Eye (tissue), 1 donor: ENCODE measurements around the gene METTL18.
"Not testable (repeated sequence)": the region's sequence is repeated elsewhere in the genome, so short reads cannot be mapped to it uniquely, and the experiment has no call there.

Experiments
- DNase-seq: peaks from one replicate; pipeline ENCODE4 v3.0.0-alpha.2; 2015

The METTL18 gene

GRCh38 chr1:169794530-169795416, at the start of gene METTL18:
Gene METTL18, minus strand, starts transcription at chr1:169794907. Its CDS starts 1,212 bp downstream, at chr1:169793695.
- DNase-seq = peak; percentile 98

DNA sequence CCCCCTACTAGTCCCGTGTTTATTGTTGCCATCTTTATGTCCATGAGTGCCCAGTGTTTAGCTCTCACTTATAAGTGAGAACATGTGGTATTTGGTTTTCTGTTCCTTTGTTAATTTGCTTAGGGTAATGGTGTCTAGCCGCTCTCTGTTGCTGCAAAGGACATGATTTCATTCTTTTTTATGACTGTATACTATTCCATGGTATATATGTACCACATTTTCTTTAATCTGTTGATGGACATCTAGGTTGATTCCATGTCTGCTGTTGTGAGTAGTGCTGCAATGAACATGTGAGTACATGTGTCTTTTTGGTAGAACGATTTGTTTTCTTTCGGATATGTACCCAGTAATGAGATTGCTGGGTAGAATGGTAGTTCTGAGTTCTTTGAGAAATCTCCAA, 44.2 kb upstream of the METTL18 start:
- DNase-seq = no peak

DNA sequence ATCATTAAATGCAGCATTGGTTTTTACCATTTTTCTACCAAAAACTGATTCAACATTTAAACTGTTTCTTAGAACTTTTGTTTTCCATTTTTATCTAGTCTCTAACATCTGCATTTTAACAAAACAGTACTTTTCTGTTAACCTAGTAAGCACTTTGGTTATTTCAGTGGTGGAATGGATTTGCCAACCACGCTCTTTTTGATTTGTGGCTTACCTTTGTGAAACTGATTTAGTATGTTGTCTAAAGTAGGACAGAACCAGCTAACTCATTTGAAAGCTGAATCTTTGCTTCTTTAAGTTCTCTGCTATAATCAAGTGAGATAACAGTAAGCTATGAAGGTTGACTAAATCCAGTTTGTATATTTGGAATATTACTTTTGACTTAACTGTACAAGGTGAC, 41.5 kb upstream of the METTL18 start:
- no peak for DNase-seq

DNA sequence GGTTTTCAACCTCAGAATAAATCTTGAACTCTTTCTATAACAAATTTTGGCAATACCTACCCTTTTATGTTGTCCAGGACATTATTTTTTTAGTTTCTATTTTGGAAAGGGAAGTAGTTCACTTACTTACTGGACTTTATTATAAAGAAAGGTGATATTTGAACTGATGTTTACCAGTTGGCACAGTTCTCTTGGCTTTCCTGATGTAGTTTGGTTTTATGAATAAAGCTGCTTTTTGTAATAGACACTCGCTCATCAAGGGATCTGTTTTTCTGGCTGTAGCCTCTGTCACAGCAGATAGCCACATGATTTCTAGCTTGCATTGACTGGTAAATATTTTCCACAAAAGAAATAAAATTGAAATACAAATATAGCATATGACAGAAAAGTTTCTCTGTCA, 40.9 kb upstream of the METTL18 start:
- no peak for DNase-seq

- no peak for DNase-seq
Observed at GRCh38 chr1:169834869-169835268, 40.2 kb upstream of the METTL18 start.

DNA sequence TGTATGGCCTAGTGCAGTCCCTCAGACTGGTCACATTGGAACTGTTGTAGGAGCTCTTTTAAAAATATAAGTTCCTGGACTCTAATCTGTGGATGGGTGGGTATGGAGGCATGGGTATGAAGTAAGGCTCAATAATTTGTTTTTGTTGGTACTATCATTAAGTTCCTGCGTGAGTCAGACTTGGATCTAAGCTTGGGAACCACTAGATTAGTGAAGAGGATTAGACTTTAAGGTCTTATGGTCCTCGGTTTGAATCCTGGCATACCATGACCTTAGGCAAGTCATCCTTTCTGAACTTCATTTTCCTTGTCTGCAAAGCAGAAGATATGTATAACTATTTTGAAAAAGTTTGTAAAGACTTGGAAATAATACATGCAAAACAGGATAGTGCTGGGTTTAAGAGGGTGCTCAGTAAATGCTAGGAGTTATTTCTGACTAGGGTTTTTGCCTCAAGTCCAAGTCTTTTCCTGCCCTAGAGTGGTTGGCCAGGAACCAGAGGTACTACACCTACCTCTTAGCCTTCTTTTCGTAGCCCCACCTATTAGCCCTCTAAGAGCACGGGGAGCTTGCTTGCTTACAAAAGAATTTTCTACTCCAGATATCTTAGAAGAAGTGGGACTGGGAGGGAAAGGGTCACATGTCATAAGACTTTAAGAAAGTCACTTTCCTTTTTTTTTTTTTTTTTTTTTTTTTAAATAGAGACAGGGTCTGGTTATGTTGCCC, 38.6 kb upstream of the METTL18 start:
- no peak for DNase-seq

- DNase-seq = no peak
Observed at GRCh38 chr1:169829671-169830070, 35.0 kb upstream of the METTL18 start.

DNA sequence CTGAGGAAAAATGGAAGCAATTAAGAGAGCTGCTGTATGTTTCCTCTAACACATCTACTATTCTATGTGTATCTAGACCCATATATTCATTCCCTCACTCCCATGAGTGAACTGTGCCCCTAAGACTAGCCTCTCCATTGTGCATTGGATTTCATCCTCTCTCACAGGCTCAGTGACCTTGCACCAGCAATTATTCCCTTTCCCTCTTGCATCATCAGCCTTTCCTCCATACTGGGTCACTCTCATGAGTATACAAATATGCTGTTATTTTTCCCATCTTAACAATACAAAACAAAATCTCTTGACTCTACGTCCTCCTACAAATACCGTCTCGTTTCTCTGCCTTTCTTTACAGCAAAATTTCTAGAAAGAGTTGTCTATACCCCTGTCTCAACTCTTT, 29.4 kb upstream of the METTL18 start:
- DNase-seq = no peak

- DNase-seq = no peak
Observed at GRCh38 chr1:169821500-169821899, 26.8 kb upstream of the METTL18 start.

DNA sequence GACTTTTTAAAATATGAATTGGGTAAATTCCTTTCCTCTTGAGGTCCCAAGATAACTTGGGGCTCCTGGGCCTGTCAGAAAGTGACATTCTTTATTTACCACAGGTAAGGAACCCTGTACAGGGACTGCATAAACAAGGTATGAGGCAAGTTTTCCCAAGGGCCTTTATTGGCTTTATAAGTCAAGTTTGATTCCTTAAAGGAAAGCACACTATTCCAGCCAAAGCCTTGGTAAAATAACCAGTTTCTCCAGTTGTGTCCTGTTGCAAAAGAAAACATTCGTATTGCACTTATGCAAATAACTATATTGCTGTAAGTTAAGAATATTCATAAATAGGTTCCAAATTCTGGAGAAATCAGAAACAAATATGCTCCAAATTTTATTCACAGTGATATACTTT, 21.9 kb upstream of the METTL18 start:
- no peak for DNase-seq

GRCh38 chr1:169814265-169814664, 19.6 kb upstream of the METTL18 start:
- no peak for DNase-seq

GRCh38 chr1:169812131-169812530, 17.4 kb upstream of the METTL18 start:
- DNase-seq = no peak

DNA sequence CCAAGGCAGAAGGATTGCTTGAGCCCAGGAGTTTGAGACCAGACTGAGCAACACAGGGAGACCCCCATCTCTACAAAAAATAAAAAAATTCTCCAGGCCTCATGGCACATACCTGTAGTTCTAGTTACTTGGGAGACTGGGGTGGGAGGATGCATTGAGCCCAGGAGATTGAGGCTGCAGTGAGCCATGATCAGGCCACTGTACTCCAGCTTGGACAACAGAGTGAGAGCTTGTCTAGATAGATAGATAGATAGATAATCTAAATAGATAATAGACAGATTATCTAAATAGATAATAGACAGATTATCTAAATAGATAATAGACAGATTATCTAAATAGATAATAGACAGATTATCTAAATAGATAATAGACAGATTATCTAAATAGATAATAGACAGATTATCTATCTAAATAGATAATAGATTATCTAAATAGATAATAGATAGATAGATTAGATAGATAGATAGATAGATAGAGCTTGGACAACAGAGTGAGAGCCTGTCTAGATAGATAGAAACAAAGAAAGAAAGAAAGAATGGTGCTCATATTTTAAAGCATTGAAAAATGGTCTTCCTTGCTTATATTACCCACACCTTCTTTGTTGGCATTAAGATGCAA, 16.8 kb upstream of the METTL18 start:
- DNase-seq = not testable (repeated sequence)

- DNase-seq = peak; percentile 71
Observed at GRCh38 chr1:169809370-169810095, 14.8 kb upstream of the METTL18 start.

DNA sequence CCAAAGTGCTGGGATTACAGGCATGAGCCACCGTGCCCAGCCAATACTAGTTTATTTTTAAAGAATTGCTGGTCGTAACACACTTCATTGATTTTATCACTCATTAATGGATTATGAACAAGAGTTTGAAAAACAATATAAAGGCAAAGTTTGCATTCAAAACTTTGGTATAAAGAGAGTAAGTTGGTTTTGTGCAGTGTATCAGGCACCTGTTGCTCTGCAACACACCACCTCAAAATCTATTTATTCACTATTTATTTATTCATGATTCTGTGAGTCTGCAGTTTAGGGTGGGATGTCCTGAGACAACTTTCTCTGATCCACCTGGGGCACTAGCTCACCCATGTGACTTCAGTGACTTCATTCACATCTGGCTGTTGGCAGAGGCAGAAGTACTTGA, 10.2 kb upstream of the METTL18 start:
- DNase-seq = no peak

DNA sequence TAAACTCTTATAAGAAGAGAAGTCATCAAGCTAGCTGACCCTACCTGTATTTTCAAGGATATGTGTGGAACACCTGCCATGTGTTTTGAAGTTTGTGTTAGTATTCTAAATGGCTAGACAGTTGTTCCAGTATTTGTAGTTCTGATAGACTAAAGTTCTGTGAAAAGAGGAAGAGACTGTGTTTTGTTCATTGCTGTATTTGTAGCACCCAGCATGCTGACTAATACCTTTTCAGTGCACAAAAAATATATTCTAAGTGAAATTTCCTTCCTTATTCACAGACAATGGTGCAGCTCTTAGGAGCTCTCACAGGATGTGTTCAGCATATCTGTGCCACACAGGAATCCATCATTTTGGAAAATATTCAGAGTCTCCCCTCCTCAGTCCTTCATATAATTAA, 8.2 kb upstream of the METTL18 start:
- no peak for DNase-seq

DNA sequence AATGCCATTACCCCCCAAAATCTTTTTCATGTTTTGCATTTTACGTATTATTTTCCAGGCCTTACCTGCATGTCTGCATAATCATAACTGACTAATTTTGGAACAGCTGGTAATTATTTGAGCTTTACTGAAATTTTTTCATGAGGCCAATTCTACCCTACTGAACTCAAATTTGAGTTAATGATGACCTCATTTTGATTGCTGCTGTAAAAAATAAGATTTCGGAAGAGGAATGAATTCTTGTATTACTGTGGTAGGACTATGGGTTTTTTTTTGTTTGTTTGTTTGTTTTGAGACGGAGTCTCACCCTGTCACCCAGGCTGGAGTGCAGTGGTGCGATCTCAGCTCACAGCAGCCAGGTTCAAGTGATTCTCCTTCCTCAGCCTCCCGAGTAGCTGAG, 2.6 kb upstream of the METTL18 start:
- DNase-seq = no peak

DNA sequence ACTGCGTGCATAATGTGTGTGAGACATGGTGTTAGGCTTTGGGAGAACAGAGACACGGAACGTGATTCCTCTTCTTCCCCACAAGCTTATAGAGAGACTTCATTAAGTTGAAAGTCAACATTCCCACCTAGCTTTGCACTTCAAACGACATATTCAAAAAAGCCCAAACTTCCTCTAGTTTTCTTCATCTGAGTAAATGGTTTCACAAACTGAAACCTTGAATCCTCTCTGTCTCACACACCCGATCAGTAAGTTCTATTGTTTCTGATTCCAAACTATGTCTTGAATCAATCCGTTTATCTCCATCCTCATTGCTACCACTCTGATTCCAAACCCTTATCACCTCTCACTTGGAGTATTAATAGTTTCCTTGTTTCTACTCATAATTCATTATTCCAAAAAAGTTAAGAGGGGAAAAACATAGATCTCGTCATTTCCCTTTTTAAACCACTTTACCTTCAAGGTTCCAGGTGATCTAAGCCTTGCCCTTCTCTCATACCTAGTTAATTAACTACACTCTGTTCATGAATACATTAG, 1.6 kb upstream of the METTL18 start:
- no peak for DNase-seq

DNA sequence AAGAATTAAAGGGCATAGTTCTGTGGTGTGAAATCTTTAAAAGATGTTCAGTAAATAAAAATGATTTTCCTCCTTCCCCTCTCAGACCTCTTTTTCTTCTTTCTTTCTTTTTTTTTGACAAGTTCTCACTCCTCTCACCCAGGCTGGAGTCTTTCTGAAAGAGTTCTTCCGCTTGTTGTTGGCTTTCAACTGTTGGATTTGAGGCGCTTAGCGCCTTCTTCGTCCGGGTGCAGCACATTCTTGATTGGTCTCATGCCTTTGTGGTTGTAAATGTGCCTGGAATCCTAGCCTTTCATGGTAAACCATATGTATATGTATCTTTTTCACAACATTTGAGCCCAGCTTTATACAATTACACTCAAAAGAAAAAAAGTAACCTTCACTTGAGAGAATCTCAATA, 980 bp upstream of the METTL18 start:
- DNase-seq = no peak

DNA sequence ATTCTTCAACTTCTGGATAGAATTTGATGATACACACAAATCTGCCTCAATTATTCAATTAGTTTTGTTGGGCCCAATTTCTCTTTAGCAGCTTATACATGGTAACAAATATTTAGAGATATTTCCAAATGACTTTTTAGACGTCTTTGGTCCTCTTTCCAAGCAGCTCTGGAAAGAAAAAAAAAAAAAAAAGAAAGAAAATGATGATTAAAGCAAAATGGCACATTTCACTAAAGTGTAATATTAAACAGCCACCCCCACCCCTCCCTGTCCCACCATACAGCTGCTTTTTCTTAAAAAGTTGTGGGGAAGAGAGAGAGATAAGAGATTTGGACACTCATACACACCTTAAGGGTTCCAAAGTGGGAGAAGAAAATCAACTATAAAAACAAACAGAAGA, 977 bp downstream of the METTL18 start:
- DNase-seq = no peak

- no peak for DNase-seq
Observed at GRCh38 chr1:169788402-169788801, 6.3 kb downstream of the METTL18 start.

- no peak for DNase-seq
Observed at GRCh38 chr1:169786974-169787373, 7.7 kb downstream of the METTL18 start.

- DNase-seq = no peak
Observed at GRCh38 chr1:169785267-169785666, 9.4 kb downstream of the METTL18 start.
